Thoracic aorta (tissue), 2 donors: Measurements from ENCODE around the gene C11orf97. TPM values are rescaled to one million over a fixed set of nuclear protein-coding genes. Genes with fewer than 3 reads are reported as not detected.

Experiments
- ATAC-seq: fragments of 150-250 bp; one replicate; pipeline ENCODE4 v1.8.0; 2017; ENCODE audit warnings: low read depth; ENCODE audit not compliant: insufficient number of reproducible peaks, low FRiP score
- DNase-seq: peaks from one replicate; pipeline ENCODE4 v3.0.0-alpha.2; 2020; ENCODE audit warnings: low spot score
- H3K27ac ChIP-seq, 2 donors: fragments of 200-600 bp; sonication (generic); 1 replicate in 1 of 2; 2 replicates in 1 of 2; pipeline ENCODE4 v1.5.1; 2016; ENCODE audit warnings: mild to moderate bottlenecking in 2 of 2, moderate library complexity in 2 of 2
- H3K27me3 ChIP-seq: fragments of 200-600 bp; sonication (generic); replicated peaks from 2 replicates; pipeline ENCODE4 v1.6.0; 2016; ENCODE audit warnings: mild to moderate bottlenecking; ENCODE audit not compliant: insufficient read depth
- H3K36me3 ChIP-seq: fragments of 200-600 bp; sonication (generic); one replicate; pipeline ENCODE4 v1.5.1; 2016
- H3K4me1 ChIP-seq, 2 donors: fragments of 200-600 bp; sonication (generic); 1 replicate in 1 of 2; 2 replicates in 1 of 2; pipeline versions ENCODE4 v1.5.1 to v1.6.0; 2016; ENCODE audit warnings: low read depth in 2 of 2, mild to moderate bottlenecking in 1 of 2; ENCODE audit not compliant: control insufficient read depth in 1 of 2
- H3K4me3 ChIP-seq: fragments of 200-600 bp; sonication (generic); 2 replicates; pipeline ENCODE4 v1.5.1; 2016; ENCODE audit warnings: mild to moderate bottlenecking
- H3K9me3 ChIP-seq: fragments of 200-600 bp; sonication (generic); 2 replicates; pipeline ENCODE4 v1.5.1; 2016
- CTCF ChIP-seq: fragments of 200-600 bp; sonication (generic); IDR thresholded peaks from one replicate; pipeline ENCODE4 v1.5.1; 2019; ENCODE audit warnings: antibody characterized with exemption
- total RNA-seq, 2 donors: library from RNA; depleted of rRNA; stranded (reverse); fragments of >200 nt; gene quantifications; one replicate each; pipeline versions ENCODE4 v1.1.0 to v1.2.3, GENCODE V29; 2016

The C11orf97 gene
- total RNA-seq, 2 donors from 2014 or later, result not detected

- H3K4me1 ChIP-seq, result peaks cover 42 to 60% of the 10 kb centered on the region in 2 donors
- ATAC-seq (no peak), DNase-seq (no peak)
These were observed 33.3 kb downstream of the C11orf97 start for GRCh38 chr11:94545264-94546161.

GRCh38 chr11:94546162-94546470, 33.9 kb downstream of the C11orf97 start:
- no peak for TF ChIP-seq CTCF
- H3K27ac ChIP-seq, result no peak overlapping the region
- peaks cover 42 to 61% of the 10 kb centered on the region in 2 donors for H3K4me1 ChIP-seq
- no peaks in the 10 kb centered on the region for H3K36me3 ChIP-seq
- no peaks in the 10 kb centered on the region for H3K27me3 ChIP-seq
- DNase-seq (no peak), ATAC-seq (no peak)
- H3K9me3 ChIP-seq, result no peaks in the 10 kb centered on the region
- peak overlapping the region; percentile 92 for H3K4me3 ChIP-seq

More at GRCh38 chr11:94545264-94546161, 33.3 kb downstream of the C11orf97 start:
- Histone ChIP-seq H3K27me3 (no peaks in the 10 kb centered on the region), H3K4me3 (peak overlapping the region; percentile 92), H3K9me3 (no peaks in the 10 kb centered on the region), H3K27ac (peak overlapping the region; percentile 100), H3K36me3 (no peaks in the 10 kb centered on the region)
- TF ChIP-seq CTCF, result no peak

GRCh38 chr11:94546886-94547285, 34.6 kb downstream of the C11orf97 start:
- Histone ChIP-seq H3K4me1 (peaks cover 42 to 61% of the 10 kb centered on the region in 2 donors), H3K4me3 (peak overlapping the region; percentile 92), H3K27me3 (no peaks in the 10 kb centered on the region), H3K36me3 (no peaks in the 10 kb centered on the region), H3K27ac (no peak overlapping the region), H3K9me3 (no peaks in the 10 kb centered on the region)
- ATAC-seq, result no peak
- no peak for DNase-seq
- no peak for TF ChIP-seq CTCF

GRCh38 chr11:94549146-94549545, 36.9 kb downstream of the C11orf97 start:
- H3K4me1 ChIP-seq, result peaks cover 32 to 47% of the 10 kb centered on the region in 2 donors
- no peaks in the 10 kb centered on the region for H3K36me3 ChIP-seq
- H3K27me3 ChIP-seq, result no peaks in the 10 kb centered on the region
- DNase-seq (no peak), ATAC-seq (no peak)
- no peak for TF ChIP-seq CTCF
- no peak overlapping the region for H3K27ac ChIP-seq
- H3K9me3 ChIP-seq, result no peaks in the 10 kb centered on the region
- peak overlapping the region; percentile 19 for H3K4me3 ChIP-seq

GRCh38 chr11:94550513-94550912, 38.3 kb downstream of the C11orf97 start:
- no peak overlapping the region for H3K4me3 ChIP-seq
- no peak for TF ChIP-seq CTCF
- no peaks in the 10 kb centered on the region for H3K27me3 ChIP-seq
- ATAC-seq (no peak), DNase-seq (no peak)
- peaks cover 33 to 44% of the 10 kb centered on the region in 2 donors for H3K4me1 ChIP-seq
- no peak overlapping the region for H3K27ac ChIP-seq
- no peaks in the 10 kb centered on the region for H3K36me3 ChIP-seq
- no peaks in the 10 kb centered on the region for H3K9me3 ChIP-seq
